GM21529 (cell line): ENCODE results near the gene CD40.

Experiments
- ATAC-seq: cut with Tn5 transposase; IDR thresholded peaks from one replicate; pipeline ENCODE4 v1.9.1; 2021; ENCODE audit not compliant: unreplicated experiment

Gene CD40

GRCh38 chr20:46172455-46172854 is 54.3 kb downstream of the CD40 start:
- no peak for ATAC-seq

GRCh38 chr20:46172961-46173536 is 54.9 kb downstream of the CD40 start:
- no peak for ATAC-seq

- ATAC-seq: no peak
These were observed 55.7 kb downstream of the CD40 start for GRCh38 chr20:46173652-46174468.

GRCh38 chr20:46174469-46175126 is 56.5 kb downstream of the CD40 start:
- ATAC-seq: no peak

GRCh38 chr20:46175127-46175494 is 57.0 kb downstream of the CD40 start:
- no peak for ATAC-seq

GRCh38 chr20:46176739-46177378 is 58.7 kb downstream of the CD40 start:
- ATAC-seq: no peak

GRCh38 chr20:46177768-46178167 is 59.7 kb downstream of the CD40 start:
- ATAC-seq: no peak

- no peak for ATAC-seq
These were observed 60.8 kb downstream of the CD40 start for GRCh38 chr20:46178891-46179290.
